Endothelial cell (in vitro differentiated cells): ENCODE data around the gene EEF1AKMT3. TPM values are rescaled to one million over a fixed set of nuclear protein-coding genes. Genes with fewer than 3 reads are reported as not detected.

Experiments used
- DNase-seq: peaks from one replicate; pipeline ENCODE4 v3.0.0; 2021; ENCODE audit warnings: low spot score
- H3K27ac Mint-ChIP-seq: one replicate; pipeline ENCODE4 v1.8.0; 2021; ENCODE audit warnings: mixed read lengths, inconsistent platforms; ENCODE audit not compliant: unreplicated experiment
- H3K27me3 Mint-ChIP-seq: one replicate; pipeline ENCODE4 v1.8.0; 2021; ENCODE audit warnings: mild to moderate bottlenecking, moderate library complexity, mixed read lengths, inconsistent platforms; ENCODE audit not compliant: unreplicated experiment
- H3K36me3 Mint-ChIP-seq: one replicate; pipeline ENCODE4 v1.8.0; 2021; ENCODE audit warnings: mild to moderate bottlenecking, low read depth, mixed read lengths, inconsistent platforms; ENCODE audit not compliant: unreplicated experiment
- H3K4me1 Mint-ChIP-seq: one replicate; pipeline ENCODE4 v1.8.0; 2021; ENCODE audit warnings: mild to moderate bottlenecking, mixed read lengths, inconsistent platforms; ENCODE audit not compliant: unreplicated experiment
- H3K4me3 Mint-ChIP-seq: one replicate; pipeline ENCODE4 v1.8.0; 2021; ENCODE audit warnings: mild to moderate bottlenecking, mixed read lengths, inconsistent platforms; ENCODE audit not compliant: unreplicated experiment
- H3K9me3 Mint-ChIP-seq: one replicate; pipeline ENCODE4 v1.8.0; 2021; ENCODE audit warnings: mixed read lengths, inconsistent platforms; ENCODE audit not compliant: unreplicated experiment
- CTCF ChIP-seq: fragments of 200-600 bp; sonication (generic); IDR thresholded peaks from one replicate; pipeline ENCODE4 v1.5.0; 2021; ENCODE audit warnings: antibody characterized with exemption; ENCODE audit not compliant: unreplicated experiment
- total RNA-seq: library from RNA; stranded (reverse); fragmentation: NEBNext Ultra II Directional; extraction: Animal tissue kit (Norgen Biotek cat#: 25700); gene quantifications from one replicate; pipeline ENCODE4 v1.2.1, GENCODE V29; 2021; ENCODE audit not compliant: unreplicated experiment

EEF1AKMT3 gene
- total RNA-seq, 1 donor from 2014 or later, result 8.6 TPM

- peak; percentile 81 for DNase-seq
- peak within 1 kb of the TSS; percentile 97 for H3K4me3 Mint-ChIP-seq
- no peak for TF ChIP-seq CTCF
- H3K4me1 Mint-ChIP-seq, result peaks cover 45% of the 10 kb centered on the region
- H3K27me3 Mint-ChIP-seq, result peaks cover 16% of the 10 kb centered on the region
- peak within 1 kb of the TSS; percentile 99 for H3K27ac Mint-ChIP-seq
- no peaks in the 10 kb centered on the region for H3K9me3 Mint-ChIP-seq
- peaks cover 25% of the 10 kb centered on the region for H3K36me3 Mint-ChIP-seq
Observed at GRCh38 chr12:57744777-57745484, 27.5 kb upstream of the EEF1AKMT3 start, which contains the start of gene TSPAN31. TSS of gene TSPAN31 (plus strand) at chr12:57745039. CDS start at chr12:57745155, 116 bp downstream.

- no peak for TF ChIP-seq CTCF
- Mint-ChIP-seq H3K4me1 (peaks cover 47% of the 10 kb centered on the region), H3K9me3 (no peaks in the 10 kb centered on the region), H3K27ac (peak overlapping the region; percentile 99), H3K4me3 (peak overlapping the region; percentile 97), H3K27me3 (peaks cover 16% of the 10 kb centered on the region), H3K36me3 (peaks cover 30% of the 10 kb centered on the region)
- no peak for DNase-seq
Observed at GRCh38 chr12:57745485-57745881, 26.9 kb upstream of the EEF1AKMT3 start.

DNA sequence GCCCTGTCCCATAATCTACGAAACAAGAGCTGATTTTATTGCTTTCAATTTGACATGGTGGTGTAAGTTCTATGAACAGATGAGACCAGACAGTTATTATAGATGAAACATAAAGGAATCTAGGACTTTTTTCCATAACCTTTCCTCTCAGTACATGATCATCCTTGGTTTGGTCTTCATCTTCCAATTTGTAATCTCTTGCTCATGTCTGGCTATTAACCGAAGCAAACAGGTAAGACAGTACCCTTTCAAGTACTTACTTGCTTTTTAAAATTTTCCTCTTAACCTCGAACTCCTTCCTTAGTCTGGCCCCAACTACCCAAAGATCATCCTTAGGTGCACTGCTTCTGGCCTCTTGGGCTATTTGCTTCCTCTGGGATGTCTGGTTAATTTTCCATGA, 26.4 kb upstream of the EEF1AKMT3 start:
- Mint-ChIP-seq H3K36me3 (peaks cover 35% of the 10 kb centered on the region), H3K27ac (peak overlapping the region; percentile 99)

DNA sequence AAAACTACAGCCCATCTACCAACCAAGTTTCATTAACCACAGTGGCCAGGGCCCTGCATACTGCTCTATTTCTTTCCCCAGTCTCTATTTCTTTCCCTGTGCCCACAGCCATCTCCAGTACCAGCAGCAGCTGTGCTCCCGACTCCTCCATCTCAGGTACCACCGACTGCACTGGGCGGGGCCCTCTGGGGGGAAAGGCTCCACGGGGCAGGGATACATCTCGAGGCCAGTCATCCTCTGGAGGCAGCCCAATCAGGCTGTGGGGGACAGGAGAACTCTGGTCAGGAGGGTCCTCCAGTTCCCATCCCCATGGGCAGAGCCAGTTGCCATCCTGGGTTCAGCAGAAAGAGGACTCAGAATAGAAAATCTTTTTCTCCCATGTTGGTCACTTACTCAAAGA, 23.4 kb upstream of the EEF1AKMT3 start:
- H3K36me3 Mint-ChIP-seq, result peaks cover 46% of the 10 kb centered on the region
- H3K27ac Mint-ChIP-seq, result no peak overlapping the region
- peak overlapping the region; percentile 73 for H3K4me3 Mint-ChIP-seq
- DNase-seq, result no peak
- peaks cover 20% of the 10 kb centered on the region for H3K27me3 Mint-ChIP-seq
- H3K4me1 Mint-ChIP-seq, result peaks cover 58% of the 10 kb centered on the region
- no peaks in the 10 kb centered on the region for H3K9me3 Mint-ChIP-seq
- TF ChIP-seq CTCF, result no peak

More for the DNA sequence above, 26.4 kb upstream of the EEF1AKMT3 start:
- Mint-ChIP-seq H3K27me3 (peaks cover 13% of the 10 kb centered on the region), H3K4me3 (peak overlapping the region; percentile 97), H3K9me3 (no peaks in the 10 kb centered on the region), H3K4me1 (peaks cover 46% of the 10 kb centered on the region)
- TF ChIP-seq CTCF, result no peak
- no peak for DNase-seq
